Cortex of kidney (tissue), 1 donor: Measurements from ENCODE around the gene ARNT2.

Experiments
- DNase-seq: peaks from one replicate; lab custom pipeline; 2025; lab: John Stamatoyannopoulos, UW

The ARNT2 gene

GRCh38 chr15:80556694-80557367 lies 152.6 kb downstream of the ARNT2 start:
- no peak for DNase-seq

- no peak for DNase-seq
Observed at GRCh38 chr15:80557441-80558234, 153.5 kb downstream of the ARNT2 start.

- no peak for DNase-seq
Observed at GRCh38 chr15:80558631-80559319, 154.6 kb downstream of the ARNT2 start.

- no peak for DNase-seq
Observed at GRCh38 chr15:80559320-80559693, 155.1 kb downstream of the ARNT2 start.

- no peak for DNase-seq
Observed at GRCh38 chr15:80559761-80560160, 155.6 kb downstream of the ARNT2 start.

- no peak for DNase-seq
Observed at GRCh38 chr15:80560601-80561400, 156.6 kb downstream of the ARNT2 start.

- no peak for DNase-seq
Observed at GRCh38 chr15:80561500-80561899, 157.3 kb downstream of the ARNT2 start.

GRCh38 chr15:80562033-80562432 lies 157.9 kb downstream of the ARNT2 start:
- no peak for DNase-seq

- no peak for DNase-seq
Observed at GRCh38 chr15:80562846-80563245, 158.7 kb downstream of the ARNT2 start.

- no peak for DNase-seq
Observed at GRCh38 chr15:80563372-80563997, 159.3 kb downstream of the ARNT2 start.

- no peak for DNase-seq
Observed at GRCh38 chr15:80564056-80564455, 159.9 kb downstream of the ARNT2 start.

GRCh38 chr15:80565398-80565797 lies 161.2 kb downstream of the ARNT2 start:
- no peak for DNase-seq

GRCh38 chr15:80565988-80566387 lies 161.8 kb downstream of the ARNT2 start:
- DNase-seq: no peak

- no peak for DNase-seq
Observed at GRCh38 chr15:80567721-80568157, 163.6 kb downstream of the ARNT2 start.

- DNase-seq: no peak
Observed at GRCh38 chr15:80568298-80568697, 164.1 kb downstream of the ARNT2 start.

GRCh38 chr15:80568876-80569605 lies 164.9 kb downstream of the ARNT2 start:
- DNase-seq: no peak

- no peak for DNase-seq
Observed at GRCh38 chr15:80569656-80570055, 165.5 kb downstream of the ARNT2 start.

- DNase-seq: no peak
Observed at GRCh38 chr15:80570553-80570952, 166.4 kb downstream of the ARNT2 start.

- no peak for DNase-seq
Observed at GRCh38 chr15:80572337-80572736, 168.2 kb downstream of the ARNT2 start.

- no peak for DNase-seq
Observed at GRCh38 chr15:80573606-80574005, 169.4 kb downstream of the ARNT2 start.

GRCh38 chr15:80574590-80574989 lies 170.4 kb downstream of the ARNT2 start:
- no peak for DNase-seq
